ENCODE results near the gene MAGI2.

Gene MAGI2

DNA sequence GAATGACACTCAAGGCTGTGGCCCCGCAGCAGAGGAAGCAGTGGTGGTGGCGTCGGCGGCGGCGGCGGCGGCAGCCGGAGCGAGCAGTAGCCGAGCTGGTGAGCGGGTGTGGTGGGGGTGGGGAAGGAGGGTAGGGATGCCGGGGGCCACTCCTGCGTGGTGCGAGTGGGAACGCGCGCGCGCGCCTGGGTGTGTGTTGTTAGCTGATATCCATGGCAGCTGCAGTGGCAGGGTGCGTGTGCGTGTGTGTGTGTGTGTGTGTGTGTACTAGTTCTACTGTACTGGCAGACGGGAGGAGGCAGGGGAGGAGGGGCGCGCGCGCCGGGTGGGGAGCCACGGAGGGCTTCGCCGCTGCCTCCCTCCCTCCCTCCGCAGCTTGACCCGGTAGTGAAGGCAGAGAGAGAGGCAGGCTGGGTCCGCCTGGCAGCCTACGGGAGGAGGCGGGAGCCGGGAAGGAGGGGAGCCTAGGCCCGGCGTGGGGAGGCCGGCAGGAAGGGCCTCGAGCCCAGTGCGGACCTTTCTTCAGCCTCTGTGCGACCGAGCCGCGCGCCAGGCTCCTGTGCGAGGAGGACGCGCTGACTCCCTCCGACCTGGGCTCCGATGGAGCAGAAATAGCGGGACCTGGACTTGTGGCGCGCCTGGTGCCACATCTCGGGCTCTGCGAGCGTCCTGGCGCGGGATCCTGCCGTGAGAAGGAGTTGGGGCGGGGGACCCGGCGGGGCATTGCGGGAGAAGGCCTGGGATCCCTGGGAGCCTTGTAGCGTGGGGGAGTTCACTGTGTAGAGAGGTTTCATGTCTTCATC lies at the start of gene MAGI2:
TSS of gene MAGI2 (minus strand) at position 110 of the 803 bp plus-strand sequence. CDS start 347 bp downstream, outside the sequence.
- DNase-seq: peak; percentile 80

DNA sequence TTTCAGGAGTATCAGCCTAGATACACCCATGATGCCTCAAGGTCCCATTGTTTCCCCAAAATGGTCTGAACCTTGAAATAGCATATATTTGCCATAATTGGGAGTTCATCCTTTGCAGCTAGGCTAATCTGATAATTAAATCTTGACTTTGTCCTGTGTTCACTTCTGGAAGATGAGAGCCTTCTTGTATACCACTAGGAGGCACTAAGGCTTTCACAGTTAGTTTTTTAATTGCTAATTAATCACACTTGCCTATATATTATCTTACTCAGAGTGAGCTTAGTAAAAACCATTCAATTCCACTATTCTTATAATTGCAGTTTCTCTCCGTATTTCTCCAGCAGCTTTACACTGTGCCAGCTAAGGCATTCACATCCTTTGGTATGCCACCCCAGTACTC lies 48.7 kb upstream of the MAGI2 start:
- no peak for DNase-seq

DNA sequence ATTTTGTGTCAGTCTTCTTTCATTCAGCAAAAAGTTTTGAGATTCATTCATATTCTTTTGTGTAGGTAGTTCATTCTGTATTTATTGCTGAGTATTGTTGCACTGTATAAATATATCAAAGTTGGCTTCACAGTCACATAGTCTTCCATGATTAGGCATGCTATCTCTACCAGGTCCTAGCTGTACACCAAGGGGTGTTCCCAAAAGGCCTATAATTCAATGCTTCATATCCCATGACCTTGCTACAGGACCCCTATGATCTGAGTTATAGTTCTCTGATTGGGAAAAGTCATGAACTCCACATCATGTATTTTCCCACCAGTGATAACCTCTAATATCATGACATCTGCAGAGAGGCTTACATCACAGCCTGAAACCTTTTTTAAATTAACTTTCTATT lies 47.3 kb upstream of the MAGI2 start:
- no peak for DNase-seq

DNA sequence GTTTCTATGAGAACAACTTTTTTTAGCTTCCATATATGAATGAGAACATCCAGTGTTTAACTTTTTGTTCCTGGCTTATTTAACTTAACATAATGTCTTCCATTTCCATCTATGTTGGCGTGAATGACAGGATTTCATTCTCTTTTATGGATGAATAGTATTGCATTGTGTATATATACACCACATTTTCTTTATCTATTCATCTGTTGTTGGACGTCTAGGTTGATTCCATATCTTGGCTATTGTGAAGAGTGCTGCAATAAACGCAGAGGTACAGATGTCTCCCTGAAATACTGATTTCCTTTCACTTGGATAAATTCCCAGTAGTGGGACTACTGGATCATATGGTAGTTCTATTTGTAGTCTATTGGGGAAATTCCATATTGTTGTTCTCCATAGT lies 44.3 kb upstream of the MAGI2 start:
- DNase-seq: no peak

DNA sequence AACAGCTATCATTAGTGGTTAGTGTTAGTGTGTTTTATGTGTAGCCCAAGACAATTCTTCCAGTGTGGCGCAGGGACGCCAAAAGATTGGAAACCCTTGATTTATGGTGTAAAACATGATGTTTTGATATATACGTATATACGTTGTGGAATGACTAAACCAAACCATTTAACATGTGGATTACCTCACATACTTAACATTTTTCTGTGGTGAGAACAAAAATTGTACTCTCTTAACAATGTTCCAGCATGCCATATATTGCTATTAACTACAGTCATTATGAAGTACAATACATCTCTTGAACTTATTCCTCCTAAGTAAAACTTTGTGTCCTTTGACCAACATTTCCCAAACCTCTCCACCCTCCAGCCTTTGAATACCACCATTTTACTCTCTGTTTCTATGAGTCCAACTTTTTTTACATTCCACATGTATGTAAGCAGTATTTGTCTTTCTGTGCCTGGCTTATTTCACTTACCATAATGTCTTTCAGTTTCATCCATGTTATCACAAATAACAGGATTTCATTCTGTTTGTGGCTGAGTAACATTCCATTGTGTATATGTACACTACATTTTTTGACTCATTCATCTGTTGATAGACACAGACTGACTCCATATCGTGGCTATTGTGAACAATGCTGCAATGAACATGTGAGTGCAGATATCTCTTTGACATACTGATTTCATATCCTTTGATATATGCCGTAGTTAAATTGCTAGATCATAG lies 42.2 kb upstream of the MAGI2 start:
- peak; percentile 98 for DNase-seq

DNA sequence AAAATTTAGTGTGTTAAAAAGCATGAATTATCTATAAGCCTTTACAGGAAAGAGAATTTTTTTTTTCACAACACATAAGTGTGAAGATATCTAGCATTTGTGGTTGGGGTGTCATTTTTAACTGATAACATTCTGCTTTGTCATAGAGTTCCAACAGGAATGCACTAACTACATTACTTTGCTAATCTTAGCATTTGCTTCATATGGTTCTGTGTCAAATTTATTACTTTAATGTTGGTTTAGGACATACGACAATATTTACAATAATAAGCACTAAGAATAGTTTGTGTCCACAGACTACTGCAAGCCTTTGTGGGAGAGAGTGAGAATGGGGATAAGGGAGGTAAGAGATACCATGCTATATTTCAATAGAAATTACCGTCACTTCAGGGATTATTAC lies 40.6 kb upstream of the MAGI2 start:
- DNase-seq: peak; percentile 58

DNA sequence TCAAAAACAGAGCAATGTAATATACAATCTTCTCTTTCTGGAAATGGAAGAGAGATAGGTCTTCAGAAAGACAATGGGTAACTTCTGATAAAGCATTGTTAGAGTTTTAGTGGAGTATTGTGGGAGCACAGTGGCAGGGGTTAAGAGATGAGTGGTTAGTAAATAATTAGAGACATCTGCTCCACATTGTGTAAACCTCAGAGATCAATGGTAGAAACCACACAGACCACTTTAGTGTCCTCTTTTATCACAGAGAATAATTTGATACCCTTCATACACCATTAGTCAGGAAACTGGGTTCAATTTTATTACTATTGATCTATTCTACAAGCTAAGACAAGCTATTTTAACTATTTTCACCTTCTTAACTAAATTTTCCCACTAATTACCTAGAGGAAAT lies 35.9 kb upstream of the MAGI2 start:
- peak; percentile 24 for DNase-seq

DNA sequence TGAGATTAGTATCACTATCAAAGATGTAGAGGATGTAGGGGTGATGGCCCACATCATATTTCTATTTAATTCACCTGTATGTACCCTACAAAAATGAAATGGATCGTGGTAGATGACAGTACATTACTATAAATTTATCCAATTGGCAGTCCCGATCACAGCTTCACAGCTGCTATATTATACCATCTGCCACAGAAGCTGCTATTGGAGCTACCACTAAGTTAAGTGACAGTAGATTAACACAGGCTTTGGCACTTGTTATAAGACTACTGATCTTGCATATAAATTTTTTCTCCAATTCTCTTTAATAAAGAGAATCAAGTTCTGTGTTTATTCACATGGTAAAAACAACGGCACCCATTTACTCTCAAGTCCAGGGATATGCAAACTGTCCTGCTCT lies 24.9 kb upstream of the MAGI2 start:
- no peak for DNase-seq

DNA sequence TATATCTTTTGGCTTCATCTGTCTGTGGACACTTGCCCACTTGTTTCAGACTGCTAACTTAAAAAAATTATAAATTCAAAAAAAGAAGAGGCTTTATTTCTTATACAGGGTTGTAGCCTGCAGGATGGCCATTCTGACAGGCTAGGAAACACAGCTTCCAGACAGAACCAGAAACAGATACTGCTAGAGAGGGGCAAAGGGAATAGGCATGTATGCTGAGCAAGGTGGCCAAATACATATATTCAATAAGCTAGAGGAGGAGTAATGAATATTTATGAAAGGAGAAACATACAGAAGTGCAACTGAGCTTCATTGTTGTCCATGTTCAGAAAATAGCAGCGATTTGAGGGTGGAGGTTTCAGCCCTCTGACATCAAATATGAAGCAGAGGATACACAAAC lies 22.0 kb upstream of the MAGI2 start:
- DNase-seq: no peak

DNA sequence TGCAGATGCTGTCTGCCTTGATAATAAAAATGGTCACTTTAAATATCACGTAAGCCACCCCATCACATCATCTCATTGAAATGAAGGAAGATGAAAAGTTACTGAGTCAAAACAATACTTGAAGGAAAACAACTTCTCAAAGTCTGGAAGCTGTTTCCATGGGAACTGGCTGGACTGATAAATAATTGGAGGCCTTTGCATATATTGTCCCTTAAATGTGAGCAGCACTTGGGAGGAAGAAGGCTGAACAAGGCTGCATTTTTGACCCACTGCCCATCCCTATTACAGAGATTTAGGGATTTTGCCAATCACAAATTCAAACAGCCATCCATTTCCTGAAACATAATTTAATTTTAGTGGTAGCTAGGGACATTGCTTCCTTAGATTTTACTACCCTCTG lies 18.2 kb upstream of the MAGI2 start:
- no peak for DNase-seq

DNA sequence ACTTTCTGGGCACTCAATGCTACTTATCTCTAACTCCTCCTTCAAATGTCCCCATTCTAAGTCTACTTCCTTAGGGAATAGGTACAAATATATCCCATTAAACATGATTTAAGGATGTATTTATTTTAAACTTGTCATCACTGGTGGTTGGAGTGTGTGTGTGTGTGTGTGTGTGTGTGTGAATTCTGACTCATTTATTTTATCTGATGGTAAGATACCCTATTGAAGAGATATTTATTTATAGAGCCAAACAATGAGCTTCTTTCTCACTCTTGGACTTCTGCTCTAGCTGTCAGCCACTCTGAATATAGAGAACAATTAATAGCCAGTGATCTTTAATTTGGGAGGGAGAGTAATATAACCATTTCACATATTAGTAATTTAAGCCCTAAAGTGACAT lies 17.8 kb upstream of the MAGI2 start:
- DNase-seq: peak; percentile 26

DNA sequence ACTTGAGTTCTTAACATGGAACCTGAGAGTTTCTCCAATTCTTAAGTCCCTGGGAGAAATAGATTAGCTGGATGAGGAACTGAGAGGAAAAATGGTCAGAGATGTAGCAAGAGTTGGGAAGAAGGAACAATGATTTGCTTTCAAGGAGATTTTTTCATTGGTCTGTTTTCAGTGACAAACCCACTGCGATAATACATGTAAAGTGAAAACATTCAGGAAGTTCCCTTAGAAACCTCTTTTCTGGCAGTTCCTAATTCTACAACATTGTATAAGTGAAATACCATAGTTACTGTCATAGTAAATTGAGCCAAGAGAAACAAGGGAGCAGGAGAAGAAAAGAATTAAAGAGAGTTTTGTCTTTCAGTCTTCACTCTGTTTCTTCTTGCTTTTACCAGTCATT lies 12.1 kb upstream of the MAGI2 start:
- DNase-seq: no peak

DNA sequence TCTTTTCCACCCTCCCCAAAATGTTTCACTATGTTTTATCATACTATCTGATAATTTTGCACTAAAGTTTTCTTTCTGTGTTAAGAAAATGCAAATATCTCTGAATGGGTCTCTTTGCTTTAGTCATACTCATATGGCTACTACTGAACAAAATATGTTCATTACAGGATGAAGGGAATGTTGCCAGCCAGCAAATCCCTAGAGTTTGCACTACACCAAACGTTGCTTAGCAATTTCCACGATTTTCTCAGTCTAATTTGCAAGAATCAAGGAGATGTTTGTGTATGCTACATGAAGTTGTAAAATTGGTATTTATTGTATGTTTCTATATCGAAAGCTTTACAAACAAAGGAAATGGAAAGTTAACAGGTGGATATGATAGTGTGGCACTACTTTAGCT lies 10.6 kb upstream of the MAGI2 start:
- no peak for DNase-seq

DNA sequence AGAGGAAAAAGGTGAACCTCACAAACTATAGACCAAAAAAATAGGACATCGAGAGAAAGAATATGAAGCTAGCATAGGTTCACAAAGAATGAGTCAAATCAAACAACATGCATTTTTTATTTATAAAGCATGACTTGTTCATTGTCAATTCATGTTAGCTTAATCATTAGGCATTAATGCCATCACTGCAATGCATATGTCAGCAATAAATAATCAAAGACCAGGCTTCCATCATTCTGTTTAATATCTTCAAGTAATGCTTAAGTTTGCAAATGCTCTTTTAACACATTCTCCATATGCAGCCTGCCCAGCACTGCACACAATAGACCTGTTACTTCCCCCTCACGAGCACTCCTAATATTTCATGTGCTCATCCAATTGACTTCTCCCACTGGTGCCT lies 8.9 kb upstream of the MAGI2 start:
- DNase-seq: no peak

DNA sequence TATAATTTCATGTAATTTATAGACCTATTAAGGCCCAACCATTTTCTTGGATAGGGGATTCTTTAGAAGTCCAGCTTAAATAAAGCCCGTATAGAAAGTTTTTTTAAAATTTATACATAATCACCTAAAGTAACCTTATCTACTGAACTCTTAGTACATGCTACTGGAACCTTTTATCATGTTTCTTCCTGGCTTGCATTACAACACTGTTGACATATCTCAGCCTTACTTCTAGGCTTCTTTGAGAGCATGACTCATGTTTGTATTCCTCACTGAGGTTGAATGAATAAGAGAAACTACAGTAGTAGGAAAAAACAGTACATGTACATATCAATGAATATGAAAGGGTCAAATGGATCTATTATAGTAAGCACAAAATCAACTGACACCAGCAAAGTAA lies 8.2 kb upstream of the MAGI2 start:
- peak; percentile 69 for DNase-seq

DNA sequence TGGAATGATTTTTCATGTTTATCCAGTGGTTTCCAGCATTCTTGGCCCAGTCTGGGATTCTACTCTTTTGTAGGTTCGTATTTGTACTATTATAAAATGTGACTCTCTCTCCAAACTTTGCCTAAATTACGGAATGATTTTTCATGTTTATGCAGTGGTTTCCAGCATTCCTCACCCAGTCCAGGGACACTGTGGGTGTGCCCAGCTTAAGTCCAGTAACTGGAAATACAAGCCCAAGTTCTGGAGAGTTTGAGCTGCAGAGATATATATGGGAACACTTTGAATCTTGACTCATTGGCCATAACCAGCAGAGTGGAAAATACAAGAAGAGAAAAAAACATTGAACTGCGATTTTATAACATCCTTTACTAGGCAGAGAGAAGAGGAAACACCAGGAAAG lies 5.9 kb upstream of the MAGI2 start:
- DNase-seq: no peak

DNA sequence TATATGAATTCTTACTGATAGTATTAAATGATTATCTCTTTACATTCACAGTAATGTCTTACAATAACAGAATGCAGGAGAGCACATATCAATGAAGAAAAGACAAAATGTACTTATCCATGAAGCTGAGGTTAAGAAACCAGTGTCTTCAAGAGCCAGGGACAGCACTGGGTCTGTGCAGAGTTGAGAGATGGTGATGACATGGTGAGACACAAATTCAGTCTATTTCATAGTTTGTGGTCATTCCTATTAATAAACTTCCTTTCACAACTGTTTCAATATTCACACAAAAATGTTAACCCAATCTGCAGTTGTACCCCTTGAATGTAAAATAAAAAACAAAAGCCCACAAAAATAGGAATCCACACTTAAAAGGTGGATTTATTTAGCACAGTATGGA lies 5.3 kb upstream of the MAGI2 start:
- no peak for DNase-seq

DNA sequence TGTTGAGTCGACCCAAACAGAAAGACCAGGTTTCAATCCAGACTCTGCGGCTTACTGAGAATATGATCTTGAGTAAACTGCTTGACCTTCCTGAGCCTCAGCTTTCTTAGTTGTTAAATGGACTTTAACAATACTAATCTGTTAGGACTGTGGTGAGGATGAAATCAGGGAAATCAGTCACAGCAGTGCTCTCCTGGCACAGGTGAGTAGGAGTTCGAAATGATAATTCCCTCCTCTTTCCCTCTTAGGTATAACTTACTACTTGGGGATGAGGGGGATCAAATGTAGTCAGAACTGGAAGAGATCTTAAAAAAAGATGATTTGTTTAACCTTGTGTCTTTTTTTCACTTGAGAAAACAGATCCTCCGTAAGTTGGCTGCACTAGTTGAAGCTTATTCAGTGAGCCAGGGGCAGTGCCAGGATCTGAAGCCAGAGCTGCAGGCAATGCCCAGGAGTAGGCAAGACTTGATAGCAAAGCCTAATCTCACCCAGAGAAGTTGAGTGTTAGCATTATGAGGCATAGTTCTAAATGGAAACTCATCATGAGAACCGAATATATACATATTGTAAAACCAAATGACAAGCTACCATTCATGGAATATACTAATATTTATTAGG lies 1.8 kb upstream of the MAGI2 start:
- no peak for DNase-seq

DNA sequence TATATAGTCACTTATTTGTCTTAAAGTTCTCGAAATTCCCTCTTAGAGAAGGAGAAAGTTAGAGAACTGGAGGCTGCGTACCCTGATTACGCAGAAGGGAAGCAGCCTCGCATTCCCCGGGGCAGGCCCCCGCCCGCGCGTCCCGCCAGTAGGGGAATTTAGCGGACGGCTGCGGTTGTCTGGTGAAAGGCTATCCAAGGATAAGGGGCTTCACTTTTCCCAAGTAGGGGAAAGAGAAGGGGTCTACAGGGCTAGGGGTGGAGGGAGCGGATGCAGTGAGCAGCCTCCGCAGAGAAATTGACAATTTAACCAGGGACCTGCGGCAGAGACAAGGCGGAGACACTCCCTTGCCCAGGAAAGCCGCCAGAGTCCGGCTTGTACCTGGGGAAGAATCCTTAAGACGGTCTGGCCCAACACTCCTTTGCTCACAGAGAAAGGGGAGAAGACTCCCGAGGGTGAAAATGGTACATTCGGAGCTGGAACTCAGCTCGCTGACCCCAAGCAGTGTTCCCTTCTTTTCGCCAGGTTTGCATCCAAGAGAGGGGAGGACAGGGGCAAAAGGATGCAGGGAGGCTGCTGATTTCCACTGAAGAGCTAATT lies 994 bp upstream of the MAGI2 start:
- DNase-seq: peak; percentile 52

DNA sequence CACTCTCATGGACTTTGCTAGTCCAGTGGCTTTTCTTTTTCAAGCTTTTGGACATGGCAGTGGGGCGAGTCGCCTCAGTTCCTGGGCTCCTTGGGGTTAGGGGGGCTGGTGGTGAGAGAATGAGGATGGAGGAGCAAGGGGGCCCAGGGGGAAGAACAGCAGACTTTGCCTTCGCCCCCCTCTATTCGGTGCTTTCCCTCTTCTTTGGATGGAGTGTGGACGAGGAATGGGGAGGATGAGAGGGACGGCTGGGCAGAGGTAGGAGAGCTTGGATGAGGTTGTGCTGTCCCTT lies 255 bp downstream of the MAGI2 start:
- no peak for DNase-seq

DNA sequence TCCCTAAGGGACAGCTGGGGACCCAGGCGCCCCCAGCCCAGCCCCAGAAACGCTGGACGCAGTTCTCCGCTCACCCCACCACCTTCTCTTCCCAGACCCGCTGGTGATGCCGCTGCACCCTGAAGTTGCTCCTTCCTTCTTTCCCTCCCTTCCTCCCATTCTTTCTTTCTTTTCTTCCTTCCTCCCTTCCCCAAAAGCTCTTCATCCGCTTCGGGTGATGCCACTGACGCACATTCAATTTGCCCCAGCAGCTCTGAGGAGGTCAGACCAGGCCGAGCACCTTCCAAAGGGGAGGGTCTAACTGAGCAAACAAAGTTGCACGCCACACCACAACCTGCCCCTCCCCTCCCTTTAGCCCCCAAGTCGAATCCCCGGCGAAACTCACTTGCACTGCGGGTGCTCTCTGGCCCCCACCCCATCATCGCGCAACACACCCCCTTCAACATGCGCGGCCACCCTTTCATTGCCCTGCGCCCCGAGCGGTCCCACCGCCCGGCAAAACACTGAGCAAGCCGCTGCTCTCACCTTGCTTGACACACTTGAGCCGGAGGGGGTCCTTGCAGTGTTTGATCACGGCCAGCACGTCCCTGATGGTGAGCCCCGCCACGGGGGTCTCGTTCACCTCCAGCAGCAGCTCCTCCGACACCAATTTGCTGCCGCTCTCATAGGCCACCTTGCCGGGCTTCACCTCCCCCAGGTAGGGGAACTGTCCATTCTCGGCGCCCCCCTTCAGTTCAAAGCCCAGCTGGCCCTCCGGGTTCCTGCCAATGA lies 787 bp downstream of the MAGI2 start:
- DNase-seq: no peak

DNA sequence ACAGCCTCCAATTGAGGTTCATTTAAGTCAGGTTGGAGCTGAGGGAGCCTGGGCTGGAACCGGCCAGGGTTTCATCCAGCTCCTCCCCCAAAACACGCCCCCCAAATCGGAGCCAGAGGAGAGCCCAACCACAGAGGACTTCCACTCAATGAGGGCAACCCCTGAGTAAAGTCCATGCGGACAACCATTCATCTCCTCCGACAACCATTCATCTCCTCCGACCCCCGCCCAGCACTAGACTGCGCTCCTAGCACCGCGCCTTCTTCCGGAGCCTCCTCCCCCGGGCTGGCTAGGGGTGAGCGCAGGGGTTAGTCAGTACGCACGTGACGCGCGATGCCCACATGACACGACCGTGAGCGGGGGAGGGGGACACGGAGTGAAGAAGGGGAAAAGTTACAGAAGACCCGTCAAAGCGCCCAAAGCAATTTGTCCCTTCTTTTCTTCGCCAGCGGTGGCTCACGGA lies 1.4 kb downstream of the MAGI2 start:
- DNase-seq: peak; percentile 79

DNA sequence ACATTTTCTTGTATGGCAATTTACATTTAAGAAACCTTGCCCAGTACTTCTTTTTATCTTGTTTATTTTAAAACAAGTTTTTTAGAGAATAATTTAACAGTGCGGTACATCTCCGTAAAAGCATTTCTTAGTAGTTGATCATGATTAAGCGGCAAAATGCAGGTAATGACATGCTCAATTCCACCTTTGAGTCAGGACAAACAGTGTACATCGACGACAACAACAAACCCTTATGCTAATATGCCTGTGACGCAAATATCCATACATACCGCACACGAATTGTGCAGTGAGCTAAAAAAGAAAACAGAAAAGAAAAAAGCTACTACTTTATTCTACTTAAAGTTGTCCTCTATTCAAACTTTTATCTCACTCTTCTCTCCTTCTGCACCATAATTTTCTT lies 1.9 kb downstream of the MAGI2 start:
- DNase-seq: no peak
